ENCODE results near the gene HCRTR1.

GRCh38 chr1:31586376-31587327 lies 30.8 kb upstream of the HCRTR1 start:
- TF ChIP-seq CTCF (IDR thresholded peaks at IDR 0.05) (no peak), POLR2A (IDR thresholded peaks at IDR 0.05) (no peak)

All from breast epithelium (tissue), 3 donors.